Measurements from ENCODE around the gene FAM193B.

The FAM193B gene

GRCh38 chr5:177554474-177555111 is at the start of gene FAM193B:
Gene FAM193B (minus strand): TSS chr5:177554563. CDS start chr5:177554458, 105 bp downstream.
- no peak for FAIRE-seq

- no peak for FAIRE-seq
Observed at GRCh38 chr5:177604116-177604521, 49.8 kb upstream of the FAM193B start.

DNA sequence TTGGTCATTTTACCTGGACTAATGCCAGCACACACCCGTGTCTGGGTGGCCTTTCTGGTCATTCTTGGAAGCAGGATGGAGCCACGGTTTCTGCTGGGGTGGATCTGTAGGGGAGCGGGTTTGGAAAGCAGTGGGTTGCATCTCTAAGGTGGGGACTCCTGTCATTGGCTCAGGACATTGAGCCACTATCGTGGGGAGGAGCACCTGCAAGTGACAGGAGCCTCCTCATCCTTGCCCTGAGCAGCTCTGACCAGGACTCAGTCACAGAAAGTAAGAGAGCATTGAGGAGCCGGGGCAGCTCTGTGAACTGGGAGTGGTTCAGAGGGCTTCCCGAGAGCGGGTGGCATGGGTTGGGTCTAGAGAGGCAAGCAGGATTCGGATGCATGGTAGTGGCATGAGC is 49.3 kb upstream of the FAM193B start:
- no peak for FAIRE-seq

DNA sequence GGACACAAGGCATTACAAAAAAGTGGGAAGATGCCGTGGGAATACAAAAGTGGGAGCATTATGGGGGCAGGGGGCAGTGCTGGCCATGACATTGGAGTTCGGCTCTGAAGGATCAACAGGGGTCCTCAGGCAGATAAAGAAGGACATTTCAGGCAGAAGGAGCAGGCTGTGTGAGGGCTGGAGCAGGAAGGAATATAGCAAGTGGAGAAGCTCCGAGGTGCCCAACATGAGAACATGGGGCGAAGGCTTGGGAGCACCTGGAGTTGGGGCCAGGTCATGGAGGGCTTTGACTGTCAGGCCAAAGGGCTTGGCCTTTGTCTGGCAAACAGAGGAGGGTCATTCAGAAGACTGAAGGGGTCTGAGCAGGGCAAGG is 48.1 kb upstream of the FAM193B start:
- FAIRE-seq, result no peak

GRCh38 chr5:177601577-177602457 is 47.5 kb upstream of the FAM193B start:
- FAIRE-seq, result no peak

DNA sequence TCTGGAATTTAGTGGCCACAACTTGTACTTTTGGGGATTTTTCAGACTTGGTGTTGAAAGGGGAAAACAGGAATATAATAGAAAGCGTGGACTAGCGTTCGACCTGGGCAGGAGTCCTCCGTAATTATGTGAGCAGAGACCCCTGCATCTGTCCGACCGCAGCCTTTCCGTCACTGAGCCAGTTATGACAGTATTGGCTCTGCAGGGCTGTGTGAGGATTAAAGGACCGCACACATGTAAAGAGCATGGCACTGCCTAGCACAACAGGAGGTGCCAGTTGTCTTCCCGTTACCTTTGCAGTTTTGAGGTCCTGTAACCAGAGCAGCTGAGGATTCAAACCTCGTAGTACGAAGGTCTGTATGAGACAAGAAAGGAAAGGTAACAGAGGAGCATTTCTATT is 46.8 kb upstream of the FAM193B start:
- FAIRE-seq, result no peak

- no peak for FAIRE-seq
Observed at GRCh38 chr5:177600508-177601018, 46.2 kb upstream of the FAM193B start.

DNA sequence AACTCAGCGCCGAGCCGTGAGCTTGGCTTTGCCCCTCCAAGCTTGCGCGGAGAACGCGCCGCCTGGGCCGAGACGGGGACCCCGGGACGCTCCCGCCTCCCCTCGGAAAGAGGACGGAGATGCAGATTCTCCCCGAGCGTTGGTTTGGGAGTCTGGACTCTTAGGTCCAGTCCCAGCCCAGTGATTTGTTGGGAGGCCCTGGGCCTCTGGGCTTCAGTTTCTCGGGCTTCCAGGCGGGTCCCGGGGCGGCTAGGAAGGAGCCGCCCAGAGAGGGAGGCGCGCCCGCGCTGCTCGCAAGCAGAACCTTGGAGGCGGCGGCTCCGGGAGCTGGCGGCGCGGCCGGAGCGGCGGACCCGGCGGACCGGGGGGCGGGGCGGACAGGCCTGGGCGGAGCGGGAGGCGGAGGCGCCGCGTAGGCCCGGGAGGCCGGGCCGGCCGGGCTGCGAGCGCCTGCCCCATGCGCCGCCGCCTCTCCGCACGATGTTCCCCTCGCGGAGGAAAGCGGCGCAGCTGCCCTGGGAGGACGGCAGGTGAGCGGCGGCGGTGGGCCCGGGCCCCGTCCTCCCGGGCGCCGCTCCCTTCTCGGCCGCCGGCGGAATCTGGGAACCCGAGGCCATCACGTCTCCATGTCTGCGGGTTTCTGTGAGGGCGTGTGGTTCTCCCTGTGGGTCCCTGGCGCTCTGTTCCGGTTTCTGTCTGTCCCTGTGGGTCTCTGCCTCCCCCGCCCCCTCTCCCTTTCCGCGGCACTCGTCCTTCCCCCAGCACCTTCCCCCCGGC is 45.6 kb upstream of the FAM193B start, which contains the start of gene B4GALT7:
Gene B4GALT7, plus strand, starts transcription at position 402 of the 777 bp plus-strand sequence. Its CDS starts 79 bp downstream, at position 481.
- FAIRE-seq, result no peak

DNA sequence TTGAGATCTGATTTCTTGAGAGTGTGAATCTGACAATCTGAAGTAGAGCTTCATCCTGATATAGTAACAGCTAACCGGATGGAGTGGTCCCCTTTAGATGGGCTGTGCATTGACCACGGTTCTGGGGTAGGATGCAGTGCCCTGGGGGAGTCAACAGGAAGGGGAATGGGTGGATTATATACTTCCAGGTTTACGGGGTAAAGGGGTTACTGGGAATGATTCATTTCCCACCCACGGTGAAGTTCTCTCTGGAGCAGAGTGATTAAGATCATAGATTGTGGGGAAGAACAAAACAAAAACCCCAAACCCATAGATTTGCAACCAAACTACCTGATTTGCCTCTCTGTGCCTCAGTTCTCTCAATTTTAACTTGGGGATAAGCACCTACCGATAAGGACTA is 44.1 kb upstream of the FAM193B start:
- FAIRE-seq, result no peak

- no peak for FAIRE-seq
Observed at GRCh38 chr5:177596775-177597238, 42.4 kb upstream of the FAM193B start.

DNA sequence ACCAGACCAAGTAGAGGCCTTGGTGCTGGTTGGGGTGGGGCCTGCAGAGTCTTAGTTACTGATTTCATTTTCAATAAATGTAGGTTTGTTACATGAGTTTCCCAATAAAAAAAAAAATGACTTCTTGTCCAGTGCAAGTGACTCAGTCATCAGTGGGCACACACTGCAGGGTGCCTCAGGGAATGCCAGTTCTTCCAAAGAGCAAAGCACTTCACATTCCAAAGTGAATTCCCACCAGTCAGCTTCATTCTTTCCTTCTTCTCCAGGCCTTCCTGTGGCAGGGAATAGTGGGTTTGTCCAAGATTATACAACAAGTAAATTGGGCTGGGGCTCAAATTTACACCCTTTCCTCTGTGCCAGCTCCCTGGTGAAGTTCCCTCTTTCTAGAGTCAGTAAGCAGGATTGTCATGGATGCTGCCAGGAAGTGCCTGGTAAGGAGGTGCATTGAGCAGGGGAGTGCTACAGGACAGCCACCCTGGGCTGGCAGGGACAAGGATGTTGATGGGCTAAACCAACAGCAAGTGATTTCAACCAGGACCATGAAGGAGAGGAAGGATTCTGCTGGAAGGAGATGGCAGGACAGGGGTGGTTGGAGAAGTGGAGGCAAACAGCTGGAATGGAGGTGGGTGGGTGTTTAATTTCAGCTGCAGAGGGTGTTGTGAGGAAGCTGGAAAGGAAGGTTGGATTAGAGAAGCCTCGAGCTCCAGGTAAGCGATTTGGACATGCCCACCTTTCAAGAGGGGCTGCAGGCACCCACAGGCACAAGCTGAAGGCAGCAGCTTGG is 41.8 kb upstream of the FAM193B start:
- FAIRE-seq, result no peak

- no peak for FAIRE-seq
Observed at GRCh38 chr5:177595026-177595585, 40.7 kb upstream of the FAM193B start.

DNA sequence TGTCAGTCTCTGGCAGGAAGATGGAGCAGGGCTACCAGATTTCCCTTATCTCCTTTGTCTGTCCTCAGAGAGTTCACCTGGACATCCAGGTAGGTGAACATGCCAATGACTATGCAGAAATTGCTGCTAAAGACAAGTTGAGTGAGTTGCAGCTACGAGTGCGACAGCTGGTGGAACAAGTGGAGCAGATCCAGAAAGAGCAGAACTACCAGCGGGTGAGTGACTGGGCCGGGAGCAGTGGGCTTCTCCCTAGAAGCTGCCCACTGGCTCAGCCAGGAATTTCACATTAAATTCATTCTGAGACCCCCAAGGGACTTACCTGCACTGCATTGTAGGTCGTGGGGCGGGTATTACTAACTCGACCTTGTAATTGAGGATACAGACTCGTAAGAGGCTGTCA is 39.7 kb upstream of the FAM193B start:
- no peak for FAIRE-seq

GRCh38 chr5:177593511-177593910 is 39.1 kb upstream of the FAM193B start:
- FAIRE-seq, result no peak

DNA sequence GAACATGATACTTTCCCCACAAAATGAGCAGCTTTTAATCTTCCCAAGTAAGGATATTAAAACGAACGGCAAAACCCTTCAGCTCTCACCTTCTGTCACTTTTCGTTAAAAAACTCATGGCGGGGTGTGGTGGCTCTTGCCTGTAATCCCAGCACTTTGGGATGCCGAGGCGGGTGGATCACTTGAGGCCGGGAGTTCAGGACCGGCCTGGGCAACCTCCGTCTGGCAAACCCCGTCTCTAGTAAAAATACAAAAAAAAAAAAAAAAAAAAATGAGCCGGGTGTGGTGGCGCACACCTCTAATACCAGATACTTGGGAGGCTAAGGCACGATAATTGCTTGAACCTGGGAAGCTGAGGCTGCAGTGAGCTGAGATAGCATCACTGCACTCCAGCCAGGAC is 38.5 kb upstream of the FAM193B start:
- no peak for FAIRE-seq

DNA sequence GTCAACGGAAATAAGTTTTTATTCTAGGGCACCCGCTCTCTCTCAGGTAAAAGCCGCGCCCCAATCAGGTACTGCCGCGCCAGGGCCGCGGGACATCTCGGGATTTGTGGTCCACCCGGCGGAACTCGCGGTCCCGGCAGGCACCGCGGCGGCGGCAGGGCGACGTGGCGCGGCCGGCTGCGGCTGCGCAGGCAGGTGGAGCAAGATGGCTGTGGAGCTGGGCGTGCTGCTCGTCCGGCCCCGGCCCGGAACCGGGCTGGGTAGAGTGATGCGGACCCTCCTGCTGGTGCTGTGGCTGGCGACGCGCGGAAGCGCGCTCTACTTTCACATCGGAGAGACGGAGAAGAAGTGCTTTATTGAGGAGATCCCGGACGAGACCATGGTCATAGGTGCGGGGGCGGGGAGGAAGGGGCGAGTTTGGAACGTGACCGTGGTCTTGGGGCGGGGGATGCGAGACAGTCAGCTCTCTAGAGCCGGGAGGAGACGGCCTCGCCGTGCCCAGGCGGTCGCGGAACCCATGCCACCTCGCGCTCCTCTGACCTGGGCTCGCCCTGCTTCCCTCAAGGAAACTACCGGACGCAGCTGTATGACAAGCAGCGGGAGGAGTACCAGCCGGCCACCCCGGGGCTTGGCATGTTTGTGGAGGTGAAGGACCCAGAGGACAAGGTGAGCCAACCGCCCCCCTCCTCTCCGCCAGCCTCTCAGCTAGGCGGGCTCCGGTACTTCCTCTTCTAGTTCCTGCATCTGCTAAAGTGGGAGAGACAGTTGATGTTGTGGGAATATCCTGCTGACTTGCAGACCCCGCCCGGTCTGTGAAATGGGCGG is 37.9 kb upstream of the FAM193B start, which contains the start of gene TMED9:
Gene TMED9, plus strand, starts transcription at position 194 of the 825 bp plus-strand sequence. Its CDS starts 12 bp downstream, at position 206.
- FAIRE-seq, result no peak

GRCh38 chr5:177591690-177592009 is 37.3 kb upstream of the FAM193B start:
- FAIRE-seq, result no peak

- no peak for FAIRE-seq
Observed at GRCh38 chr5:177590406-177590805, 36.0 kb upstream of the FAM193B start.

- no peak for FAIRE-seq
Observed at GRCh38 chr5:177588413-177588909, 34.1 kb upstream of the FAM193B start.

GRCh38 chr5:177578316-177578715 is 24.0 kb upstream of the FAM193B start:
- no peak for FAIRE-seq

GRCh38 chr5:177576169-177576568 is 21.8 kb upstream of the FAM193B start:
- no peak for FAIRE-seq

All from endometrium (tissue), 2 donors.